Left ventricle myocardium inferior (tissue), 1 donor: ENCODE data around the gene HIGD1B. TPM values are rescaled to one million over a fixed set of nuclear protein-coding genes. Genes with fewer than 3 reads are reported as not detected.

ENCODE experiments used
- DNase-seq: peaks from one replicate; pipeline ENCODE4 v3.0.0-alpha.2; 2020
- H3K27ac ChIP-seq: fragments of 200-600 bp; replicated peaks from 2 replicates; pipeline ENCODE4 v1.8.0; 2021
- H3K27me3 ChIP-seq: fragments of 200-600 bp; 2 replicates; pipeline ENCODE4 v1.8.0; 2021; ENCODE audit warnings: low read depth
- H3K36me3 ChIP-seq: fragments of 200-600 bp; 2 replicates; pipeline ENCODE4 v1.8.0; 2021
- H3K4me1 ChIP-seq: fragments of 200-600 bp; 2 replicates; pipeline ENCODE4 v1.8.0; 2021
- H3K4me3 ChIP-seq: fragments of 200-600 bp; 2 replicates; pipeline ENCODE4 v1.8.0; 2021; ENCODE audit warnings: mild to moderate bottlenecking, moderate library complexity
- H3K9me3 ChIP-seq: fragments of 200-600 bp; replicated peaks from 2 replicates; pipeline ENCODE4 v1.8.0; 2021
- intact Hi-C: fragments of 100-400 bp; cut with micrococcal nuclease; formaldehyde crosslinking; loops from one replicate; pipeline ENCODE4 v1.11.0; 2022
- total RNA-seq: library from RNA; stranded (reverse); fragmentation: NEBNext Ultra II Directional; extraction: Animal tissue kit (Norgen Biotek cat#: 25700); gene quantifications from one replicate; pipeline ENCODE4 v1.2.1, GENCODE V29; 2021
- TF ChIP-seq, protein P1 (sequence below): fragments of 200-600 bp; IDR thresholded peaks from 2 replicates; pipeline ENCODE4 v1.8.0; 2021; ENCODE audit warnings: antibody characterized with exemption, mild to moderate bottlenecking, borderline replicate concordance
- donor health status: DM: no; HTN: yes; CAD: no; lungs with severe emphysema.

The HIGD1B gene
- total RNA-seq, 1 donor from 2014 or later, result 18.3 TPM

DNA sequence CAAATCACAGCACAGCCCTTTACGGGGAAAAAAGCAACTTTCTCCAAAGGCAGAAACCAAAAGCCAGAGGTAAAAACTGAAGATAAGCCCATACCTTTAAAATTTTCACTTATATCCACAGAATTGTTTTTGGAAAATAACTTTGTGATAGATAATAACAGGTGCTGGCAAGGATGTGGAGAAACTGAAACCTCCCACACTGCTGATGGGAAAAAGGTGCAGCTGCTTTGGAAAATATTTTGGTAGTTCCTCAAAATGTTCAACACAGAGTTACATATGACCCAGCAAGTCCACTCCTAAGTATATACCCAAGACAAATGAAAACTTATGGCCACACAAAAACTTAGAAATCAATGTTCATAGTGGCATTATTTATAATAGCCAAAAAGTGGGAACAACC lies 39.3 kb downstream of the HIGD1B start:
- no peaks in the 10 kb centered on the region for H3K27me3 ChIP-seq
- H3K36me3 ChIP-seq, result peaks cover 64% of the 10 kb centered on the region
- no peak for DNase-seq
- intact Hi-C loops, result no loop called here
- no peak overlapping the region for H3K4me3 ChIP-seq
- H3K4me1 ChIP-seq, result peaks cover 15% of the 10 kb centered on the region
- TF ChIP-seq, protein P1, sequence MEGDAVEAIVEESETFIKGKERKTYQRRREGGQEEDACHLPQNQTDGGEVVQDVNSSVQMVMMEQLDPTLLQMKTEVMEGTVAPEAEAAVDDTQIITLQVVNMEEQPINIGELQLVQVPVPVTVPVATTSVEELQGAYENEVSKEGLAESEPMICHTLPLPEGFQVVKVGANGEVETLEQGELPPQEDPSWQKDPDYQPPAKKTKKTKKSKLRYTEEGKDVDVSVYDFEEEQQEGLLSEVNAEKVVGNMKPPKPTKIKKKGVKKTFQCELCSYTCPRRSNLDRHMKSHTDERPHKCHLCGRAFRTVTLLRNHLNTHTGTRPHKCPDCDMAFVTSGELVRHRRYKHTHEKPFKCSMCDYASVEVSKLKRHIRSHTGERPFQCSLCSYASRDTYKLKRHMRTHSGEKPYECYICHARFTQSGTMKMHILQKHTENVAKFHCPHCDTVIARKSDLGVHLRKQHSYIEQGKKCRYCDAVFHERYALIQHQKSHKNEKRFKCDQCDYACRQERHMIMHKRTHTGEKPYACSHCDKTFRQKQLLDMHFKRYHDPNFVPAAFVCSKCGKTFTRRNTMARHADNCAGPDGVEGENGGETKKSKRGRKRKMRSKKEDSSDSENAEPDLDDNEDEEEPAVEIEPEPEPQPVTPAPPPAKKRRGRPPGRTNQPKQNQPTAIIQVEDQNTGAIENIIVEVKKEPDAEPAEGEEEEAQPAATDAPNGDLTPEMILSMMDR, result no peak
- H3K27ac ChIP-seq, result no peak overlapping the region
- no peaks in the 10 kb centered on the region for H3K9me3 ChIP-seq

DNA sequence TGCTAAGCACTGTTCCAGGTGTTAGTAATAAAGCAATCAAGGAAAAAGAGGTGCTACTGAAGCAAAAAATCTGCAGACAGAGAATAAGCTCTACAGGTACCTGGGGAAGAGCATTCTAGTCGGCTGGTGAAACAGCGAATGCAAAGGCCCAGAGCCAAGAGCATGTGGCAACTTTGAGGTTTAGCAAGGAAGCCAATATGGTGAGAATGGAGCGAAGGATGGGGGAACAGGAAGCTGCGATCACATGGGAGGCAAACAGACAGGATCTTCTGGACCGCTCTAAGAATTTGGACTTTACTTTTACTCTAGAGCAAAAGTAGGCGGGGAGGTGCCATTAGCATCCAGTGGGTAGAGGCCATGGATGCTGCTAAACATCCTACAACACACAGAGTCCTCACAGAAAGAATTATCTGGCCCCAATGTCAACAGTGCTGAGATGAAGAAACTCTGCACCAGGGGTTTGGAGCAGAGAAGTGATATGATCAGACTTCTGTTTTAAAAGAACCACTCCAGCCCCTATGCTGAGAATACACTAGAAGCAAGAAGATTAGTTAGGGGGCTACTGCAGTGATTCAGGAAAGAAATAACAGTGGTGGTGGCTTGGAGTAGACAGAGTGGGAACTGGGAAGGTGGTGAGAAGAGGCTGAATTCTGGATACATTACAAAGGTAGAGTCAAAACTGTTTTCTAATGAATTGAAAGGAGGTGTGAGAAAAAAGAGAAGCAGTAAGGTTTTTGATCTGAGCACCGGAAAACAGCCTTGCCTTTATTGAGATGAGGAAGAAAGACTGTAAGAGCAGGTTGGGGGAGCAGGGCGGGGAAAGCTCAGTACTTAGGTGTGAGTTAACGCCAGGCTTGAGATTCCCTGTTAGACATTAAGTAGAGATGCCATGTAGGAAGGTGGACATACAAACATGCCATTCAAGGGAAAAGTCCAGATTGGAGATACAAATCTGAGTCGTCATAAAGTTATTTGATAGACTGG lies 40.6 kb downstream of the HIGD1B start:
- intact Hi-C loops, result no loop called here
- TF ChIP-seq, protein P1, result no peak
- Histone ChIP-seq H3K4me3 (no peak overlapping the region), H3K36me3 (peaks cover 63% of the 10 kb centered on the region), H3K27me3 (no peaks in the 10 kb centered on the region), H3K27ac (no peak overlapping the region), H3K9me3 (no peaks in the 10 kb centered on the region), H3K4me1 (peaks cover 15% of the 10 kb centered on the region)
- no peak for DNase-seq

- intact Hi-C loops, result no loop called here
- peaks cover 63% of the 10 kb centered on the region for H3K36me3 ChIP-seq
- TF ChIP-seq, protein P1, result no peak
- peaks cover 15% of the 10 kb centered on the region for H3K4me1 ChIP-seq
- no peak for DNase-seq
- no peak overlapping the region for H3K27ac ChIP-seq
- no peaks in the 10 kb centered on the region for H3K27me3 ChIP-seq
- H3K9me3 ChIP-seq, result no peaks in the 10 kb centered on the region
- H3K4me3 ChIP-seq, result no peak overlapping the region
These were observed 41.3 kb downstream of the HIGD1B start for GRCh38 chr17:44889003-44889402.

DNA sequence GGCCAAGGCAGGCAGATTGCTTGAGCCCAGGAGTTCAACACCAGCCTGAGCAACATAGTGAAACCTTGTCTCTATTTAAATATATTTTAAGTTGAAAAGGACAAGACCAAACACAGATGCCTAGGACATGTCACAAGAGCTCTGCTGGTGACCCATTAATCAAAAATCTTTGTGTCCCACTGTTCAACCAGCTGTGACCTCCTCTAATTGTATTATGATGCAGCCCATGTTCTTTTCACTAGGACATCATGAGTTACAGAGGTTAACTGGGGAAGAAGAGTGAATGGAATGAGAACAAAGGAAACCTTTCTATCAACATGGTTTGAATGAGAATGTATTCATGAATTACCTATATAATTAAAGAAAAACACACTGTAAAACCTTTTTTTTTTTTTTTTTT lies 44.6 kb downstream of the HIGD1B start:
- DNase-seq, result no peak
- Histone ChIP-seq H3K9me3 (no peaks in the 10 kb centered on the region), H3K36me3 (peaks cover 43% of the 10 kb centered on the region), H3K27me3 (no peaks in the 10 kb centered on the region), H3K4me3 (no peak overlapping the region), H3K27ac (no peak overlapping the region), H3K4me1 (peaks cover 19% of the 10 kb centered on the region)
- TF ChIP-seq, protein P1, result no peak
- intact Hi-C loops, result no loop called here

DNA sequence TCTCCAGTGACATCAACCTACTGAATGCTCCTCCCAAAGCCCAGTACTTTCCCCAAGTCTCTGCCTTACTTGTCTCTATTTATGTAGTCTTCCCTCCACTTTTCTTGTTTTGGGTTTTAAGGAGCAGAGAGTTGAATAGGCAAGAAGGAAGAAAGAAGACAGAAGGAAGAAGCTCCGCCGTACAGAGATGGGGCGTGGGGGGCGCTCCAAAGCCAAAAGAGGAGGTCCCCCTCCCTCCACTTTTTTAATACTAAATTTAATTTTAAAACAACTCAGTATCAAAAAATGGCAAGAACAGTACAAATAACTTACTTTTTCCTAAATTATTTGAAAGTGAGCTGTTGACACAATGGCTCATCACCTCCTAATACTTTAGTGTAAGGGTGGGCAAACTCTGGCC lies 47.0 kb downstream of the HIGD1B start:
- H3K9me3 ChIP-seq, result no peaks in the 10 kb centered on the region
- H3K27ac ChIP-seq, result no peak overlapping the region
- DNase-seq, result no peak
- no peak overlapping the region for H3K4me3 ChIP-seq
- peaks cover 43% of the 10 kb centered on the region for H3K36me3 ChIP-seq
- TF ChIP-seq, protein P1, result no peak
- no peaks in the 10 kb centered on the region for H3K27me3 ChIP-seq
- peaks cover 26% of the 10 kb centered on the region for H3K4me1 ChIP-seq
- intact Hi-C loops, result no loop called here
